ENCODE results near the gene RNF223. TPM values are rescaled to one million over a fixed set of nuclear protein-coding genes. Genes with fewer than 3 reads are reported as not detected.

Gene RNF223
- total and polyA plus RNA-seq, 2 of the 8 experiments (the other 6 are each of a cell fraction or from before 2014, with no cell fraction given), result not detected

DNA sequence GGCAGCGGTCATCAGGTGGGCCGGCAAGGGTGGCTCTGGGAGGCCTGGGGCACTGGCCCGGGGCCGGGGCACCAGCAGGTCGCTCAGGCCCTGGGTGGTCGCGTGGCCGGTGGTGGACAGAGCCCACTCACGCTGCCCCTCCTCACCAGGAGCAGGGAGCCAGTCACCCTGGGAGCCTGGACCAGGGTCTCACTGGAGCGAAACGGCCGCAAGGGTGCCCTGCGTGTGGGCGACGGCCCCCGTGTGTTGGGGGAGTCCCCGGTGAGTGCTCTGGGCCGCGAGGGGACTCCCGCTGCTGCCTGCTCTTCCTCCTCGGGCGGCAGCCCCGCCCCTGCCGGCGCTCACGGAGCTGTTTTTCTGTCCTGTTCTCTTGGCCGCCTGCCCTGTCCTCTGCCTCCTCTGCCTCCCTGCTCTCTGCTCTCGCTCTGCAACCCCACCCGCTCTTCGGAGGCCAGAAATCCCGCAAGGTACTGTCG is 23.5 kb downstream of the RNF223 start:
- Histone ChIP-seq H2BK12ac (ENCODE audit: low read depth, low read length) (no peak overlapping the region), H3K79me2 (ENCODE audit: control insufficient read depth in 1 of 2, insufficient read depth in 2 of 2, low read length in 2 of 2) (no peaks in the 10 kb centered on the region), H2BK20ac (ENCODE audit: low read length) (no peak overlapping the region), H3K4me2 (ENCODE audit: insufficient read depth in 1 of 2, low read depth in 2 of 2, low read length in 2 of 2) (no peak overlapping the region), H2BK15ac (ENCODE audit: low read length) (no peak overlapping the region), H4K8ac (ENCODE audit: extremely low read depth, insufficient read depth, low read length) (no peak overlapping the region; the same call in 1 of the 2 replicates), H3K14ac (ENCODE audit: insufficient read length) (no peak overlapping the region), H3K18ac (ENCODE audit: extremely low read depth, low read length) (no peak overlapping the region), H3K23ac (ENCODE audit: insufficient read length) (no peak overlapping the region), H3K27ac (ENCODE audit: low read depth, low read length) (no peak overlapping the region), H3K79me1 (ENCODE audit: low read depth, low read length) (peaks cover 5% of the 10 kb centered on the region; the same call in 1 of the 2 replicates), H4K91ac (replicated peaks; ENCODE audit: insufficient read length, low read length) (no peak overlapping the region), H3K23me2 (ENCODE audit: low read depth, low read length) (no peaks in the 10 kb centered on the region), H3K4ac (replicated peaks; ENCODE audit: insufficient read length, low read depth, low read length) (no peak overlapping the region), H3K36me3 (ENCODE audit: control insufficient read depth in 2 of 4, insufficient read depth in 4 of 4, low read length in 3 of 4) (peaks cover 6 to 83% (median 40%) of the 10 kb centered on the region in 4 experiments), H3K9me3 (ENCODE audit: insufficient read depth in 2 of 2, low read depth in 1 of 2, low read length in 1 of 2) (no peaks in the 10 kb centered on the region), H4K5ac (ENCODE audit: insufficient read length, low read depth, low read length) (no peak overlapping the region), H3K4me3 (ENCODE audit: extremely low read depth in 1 of 4, insufficient read depth in 2 of 4, low read depth in 3 of 4, low read length in 4 of 4) (no peak overlapping the region), H2BK5ac (ENCODE audit: low read depth, low read length) (no peak overlapping the region), H3K4me1 (replicated peaks in 1 of 4; ENCODE audit: control insufficient read depth in 3 of 4, insufficient read depth in 4 of 4, low read length in 3 of 4) (no peaks in the 10 kb centered on the region), H2AFZ (ENCODE audit: low read length) (no peak overlapping the region), H2BK120ac (replicated peaks; ENCODE audit: low read depth, low read length) (no peak overlapping the region), H3K27me3 (replicated peaks in 1 of 4; ENCODE audit: control insufficient read depth in 3 of 4, extremely low read depth in 1 of 4, insufficient read depth in 3 of 4, low read length in 3 of 4) (no peaks in the 10 kb centered on the region), H3K56ac (replicated peaks; ENCODE audit: insufficient read length, low read depth, low read length) (no peak overlapping the region), H2AK5ac (ENCODE audit: low read depth, low read length) (no peak overlapping the region), H3K9ac (replicated peaks in 1 of 4; ENCODE audit: extremely low read depth in 1 of 4, low read depth in 3 of 4, low read length in 3 of 4) (no peak overlapping the region), H4K20me1 (replicated peaks in 1 of 2; ENCODE audit: control insufficient read depth in 1 of 2, insufficient read depth in 2 of 2, low read length in 2 of 2) (peaks cover 2 to 18% of the 10 kb centered on the region in 2 experiments)
- CTCF ChIA-PET (ENCODE audit: partially characterized antibody), result interaction anchor here (0.5 to 1.7 kb wide), 3 partner anchors 67 to 266 kb away, joined by 3 to 5 read pairs (median 3); no protein-coding TSS in a partner anchor
- no peak for DNase-seq (ENCODE audit: low read depth in 1 of 2, low spot score in 2 of 2)
- FAIRE-seq, result no peak
- WGBS, 2 experiments (ENCODE audit: extremely low coverage in 1 of 2, insufficient coverage in 1 of 2, insufficient read length in 1 of 2, insufficient replicate concordance in 2 of 2, low coverage in 1 of 2, low lambda C conversion rate in 2 of 2, missing lambda C conversion rate in 1 of 2), result 90% methylated on average over 22 of the region's 32 CpGs; no CpG with 5 or more reads in 1 of the 2 experiments
- POLR2A ChIA-PET (ENCODE audit: partially characterized antibody), result interaction anchor here (0.7 to 2.0 kb wide), 4 partner anchors 9 to 98 kb away, joined by 3 to 6 read pairs (median 4); no protein-coding TSS in a partner anchor
- TF ChIP-seq HDAC6 (IDR thresholded peaks at IDR 0.05; ENCODE audit: low read depth, low read length) (no peak), EP300 (IDR thresholded peaks at IDR 0.05; ENCODE audit: borderline replicate concordance in 1 of 2, low read depth in 2 of 2, low read length in 2 of 2) (no peak), RNF2 (IDR thresholded peaks at IDR 0.05; ENCODE audit: borderline replicate concordance, low read depth, low read length, missing control alignments, poor library complexity, severe bottlenecking) (no peak), GABPA (IDR thresholded peaks at IDR 0.05; ENCODE audit: borderline replicate concordance, insufficient read depth, low read length) (0 out of 2 replicates have a peak, but pooled peaks have one; percentile 12), TAF7 (optimal IDR thresholded peaks at IDR 0.05; ENCODE audit: borderline replicate concordance, low read depth, low read length) (no peak), FOSL1 (IDR thresholded peaks at IDR 0.05; ENCODE audit: insufficient read depth, low read depth, low read length) (no peak)
- TF ChIP-seq, protein P1, sequence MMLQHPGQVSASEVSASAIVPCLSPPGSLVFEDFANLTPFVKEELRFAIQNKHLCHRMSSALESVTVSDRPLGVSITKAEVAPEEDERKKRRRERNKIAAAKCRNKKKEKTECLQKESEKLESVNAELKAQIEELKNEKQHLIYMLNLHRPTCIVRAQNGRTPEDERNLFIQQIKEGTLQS (IDR thresholded peaks at IDR 0.05; ENCODE audit: insufficient read depth, low read depth, low read length), result no peak

All from H1 (cell line).